HG02870 (cell line): ENCODE data around the gene SLCO2A1.

Experiments used
- ATAC-seq: cut with Tn5 transposase; IDR thresholded peaks from one replicate; pipeline ENCODE4 v1.9.1; 2021; ENCODE audit warnings: mild to moderate bottlenecking, moderate library complexity; ENCODE audit not compliant: unreplicated experiment

SLCO2A1 gene

DNA sequence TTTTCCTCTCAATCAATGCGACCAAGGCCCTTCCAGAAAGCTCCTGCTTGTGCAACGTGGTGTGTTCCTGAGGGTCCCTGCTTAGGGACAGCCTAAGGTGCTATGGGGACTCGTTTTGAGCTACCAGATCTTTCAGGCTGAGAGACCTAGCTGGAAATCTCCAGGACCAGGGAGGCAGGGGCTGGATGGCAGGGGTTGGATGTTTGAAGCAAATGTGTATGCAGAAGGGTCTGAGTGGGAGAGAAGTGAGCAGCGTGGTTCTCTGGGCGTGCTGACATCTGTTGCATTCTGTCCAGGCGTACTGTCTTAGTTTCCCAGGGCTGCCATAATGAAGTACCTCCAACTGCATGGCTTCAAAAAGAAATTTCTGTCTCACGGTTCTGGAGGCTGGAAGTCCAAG is 31.7 kb upstream of the SLCO2A1 start:
- ATAC-seq, result no peak

DNA sequence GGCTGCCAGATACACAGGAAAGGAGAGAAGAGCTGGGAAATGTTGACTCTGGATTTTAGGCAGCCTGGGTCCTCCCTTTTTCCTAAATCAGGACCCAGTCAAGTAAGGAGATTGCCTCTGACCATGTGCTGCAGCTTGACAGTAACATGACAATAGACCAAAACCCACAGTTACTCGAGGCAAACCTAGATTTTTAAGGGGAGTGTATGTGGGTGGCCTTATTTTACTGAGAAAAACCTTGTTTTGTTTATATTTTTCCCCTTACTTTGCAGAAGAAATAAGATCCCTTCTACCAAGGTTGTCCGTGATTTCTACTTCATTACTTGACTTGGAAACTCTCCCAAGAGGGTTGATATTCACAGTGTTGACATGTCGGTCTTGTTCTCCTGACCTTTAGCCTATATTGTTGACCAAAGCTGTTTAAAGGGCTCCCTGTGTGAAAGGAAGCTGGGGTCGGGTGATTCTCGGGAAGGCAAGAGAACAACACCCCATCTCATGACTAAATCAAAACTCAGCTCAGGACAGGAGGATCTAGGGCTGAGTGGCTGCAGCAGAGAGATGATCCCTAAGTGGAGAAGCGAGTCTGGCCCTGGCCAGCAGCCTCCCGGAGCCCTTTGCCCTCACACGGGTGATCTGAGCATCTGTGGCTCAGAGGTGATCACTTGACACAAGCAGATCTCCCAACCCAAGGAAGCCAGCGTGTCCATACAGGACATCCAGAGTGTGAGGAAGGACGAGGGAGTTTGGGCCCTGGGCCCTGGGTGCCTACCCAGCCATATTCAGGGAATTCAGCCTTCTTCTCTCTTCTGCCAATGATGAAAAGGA is 31.0 kb upstream of the SLCO2A1 start:
- no peak for ATAC-seq

DNA sequence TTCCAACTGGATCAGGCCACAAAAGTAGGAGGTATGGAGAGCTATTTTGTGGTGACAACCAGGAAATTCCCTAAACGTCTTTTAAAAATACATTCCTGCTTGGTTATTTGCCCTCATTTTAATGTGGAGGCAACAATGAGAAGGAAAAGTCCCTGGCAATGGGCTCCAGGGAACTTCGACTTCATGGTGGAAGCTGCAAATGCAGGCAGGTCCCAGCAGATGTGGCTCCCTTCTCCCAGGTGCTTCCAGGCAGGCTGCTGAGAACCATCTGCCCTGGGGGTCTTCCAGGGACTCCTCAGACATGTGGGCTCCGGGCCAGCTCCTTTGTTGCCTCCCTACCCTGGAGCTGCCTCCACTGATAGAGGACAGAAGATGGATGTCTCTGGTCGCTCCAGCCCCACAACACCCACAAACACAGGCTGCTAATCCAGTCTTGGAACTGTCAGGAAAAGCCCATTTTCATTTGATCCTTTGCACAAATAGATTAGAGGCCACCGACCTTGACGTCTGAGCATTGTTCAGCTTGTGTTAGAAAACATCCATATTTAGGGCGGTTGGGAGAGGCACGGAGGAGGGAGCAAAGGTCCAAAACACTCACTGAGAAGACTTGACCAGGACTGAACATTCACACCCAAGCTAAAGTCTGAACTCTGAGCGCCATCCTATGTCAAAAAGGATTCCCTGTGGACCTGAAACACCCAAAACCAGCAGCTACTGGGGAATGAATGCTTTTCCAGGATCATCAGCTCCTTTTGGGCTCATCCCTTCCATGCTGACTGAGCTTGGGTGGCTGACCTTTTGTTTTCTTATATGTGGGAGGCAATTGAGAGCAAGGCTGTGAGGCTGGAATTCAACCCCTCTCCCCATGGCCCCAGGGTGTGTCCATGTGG is 30.2 kb upstream of the SLCO2A1 start:
- no peak for ATAC-seq

DNA sequence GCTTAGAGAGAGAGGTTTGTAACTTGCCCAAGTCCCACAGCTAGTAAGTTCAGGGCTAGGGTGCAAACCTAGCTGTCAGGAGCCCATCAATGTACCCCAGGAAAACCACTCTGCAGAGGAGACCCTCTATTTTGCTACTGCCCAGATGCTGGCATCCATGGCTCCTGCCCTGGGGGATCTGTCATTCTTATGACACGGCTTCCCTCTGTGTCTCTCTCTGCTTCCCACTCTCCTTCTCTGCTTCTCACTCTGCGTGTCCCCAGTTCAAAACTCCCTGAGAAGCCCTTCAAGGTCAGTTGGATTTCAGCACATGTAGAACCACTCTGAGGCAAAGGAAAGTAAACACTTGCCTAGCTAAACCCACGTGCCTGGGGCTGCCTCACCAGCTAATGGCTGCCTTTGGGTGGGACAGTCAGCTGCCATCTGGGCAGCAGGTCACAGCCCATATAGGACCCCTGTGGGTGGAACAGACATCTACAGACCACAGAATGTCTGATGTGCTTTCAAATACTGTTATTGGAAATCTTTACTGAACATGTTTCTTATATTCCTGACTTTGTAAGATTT is 29.4 kb upstream of the SLCO2A1 start:
- no peak for ATAC-seq

DNA sequence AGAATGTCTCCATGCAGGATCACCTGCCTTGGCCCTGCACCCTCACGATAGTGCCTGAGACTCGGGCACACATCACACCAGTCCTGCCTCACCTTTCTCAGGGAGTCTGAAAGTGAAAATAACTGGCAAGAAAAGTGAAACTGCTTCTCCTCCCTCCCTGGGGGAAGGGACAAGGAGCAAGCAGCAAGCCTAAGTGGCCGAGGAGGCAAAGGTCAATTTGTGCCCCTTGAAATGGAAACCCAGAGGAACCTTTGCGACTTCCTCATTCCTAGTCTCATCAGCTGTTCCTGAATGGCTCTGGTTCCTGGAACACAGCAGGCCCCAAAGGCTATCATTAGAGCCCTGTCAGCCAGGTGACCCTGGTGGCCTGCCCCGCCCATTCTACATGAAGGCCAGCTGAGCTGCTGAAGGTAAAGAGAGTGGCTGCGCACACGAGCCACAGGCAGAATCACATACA is 28.0 kb upstream of the SLCO2A1 start:
- no peak for ATAC-seq

DNA sequence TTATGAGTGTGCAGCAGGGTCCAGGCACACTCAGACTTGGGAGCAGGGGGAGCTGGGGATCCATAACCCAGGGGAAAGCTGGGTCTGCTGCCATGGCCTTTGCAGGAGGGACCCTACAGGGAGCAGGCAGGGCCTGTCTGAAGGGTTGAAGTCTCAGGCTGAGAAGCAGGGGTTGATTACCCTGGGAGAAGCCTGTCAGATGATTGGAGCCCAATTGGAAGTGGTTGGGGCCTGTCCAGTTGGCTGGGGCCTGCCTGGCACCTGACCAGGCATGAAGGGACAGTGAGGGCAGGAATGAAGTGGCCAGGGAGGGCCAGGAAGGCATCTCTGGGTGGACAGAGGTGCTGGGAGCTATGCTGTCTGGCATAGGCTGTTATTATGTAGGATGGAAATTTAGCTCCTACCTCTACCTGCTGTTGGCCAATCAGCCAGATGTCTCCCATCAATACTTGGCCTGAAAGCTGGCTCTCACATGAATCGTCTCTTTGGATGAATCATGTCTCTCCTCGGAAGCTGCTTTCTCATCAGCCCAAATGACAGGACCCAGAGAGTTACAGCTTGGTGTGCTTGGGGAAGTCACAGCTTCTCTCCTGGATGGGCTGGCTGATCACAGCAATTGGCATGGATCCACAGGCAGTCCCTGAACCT is 27.4 kb upstream of the SLCO2A1 start:
- no peak for ATAC-seq

DNA sequence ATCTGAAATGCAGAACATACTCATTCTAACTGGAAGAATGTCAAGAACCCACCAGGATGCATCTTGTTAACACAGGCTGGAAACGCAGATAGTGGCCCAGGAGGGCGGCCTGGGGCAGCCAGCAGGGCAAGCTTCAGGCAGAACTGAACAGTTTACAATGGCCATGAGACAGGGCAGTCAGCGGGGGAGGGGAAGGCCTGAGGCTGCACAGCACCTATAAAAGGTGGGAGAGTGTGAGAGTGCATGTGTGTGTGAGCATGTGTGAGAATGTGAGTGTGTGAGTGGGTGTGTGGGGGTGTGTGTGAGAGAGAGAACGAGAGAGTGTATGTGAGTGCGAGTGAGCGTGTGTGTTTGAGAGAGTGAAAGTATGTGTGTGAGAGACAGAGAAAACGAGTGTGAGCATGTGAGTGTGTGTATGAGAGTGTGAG is 26.8 kb upstream of the SLCO2A1 start:
- ATAC-seq, result no peak

DNA sequence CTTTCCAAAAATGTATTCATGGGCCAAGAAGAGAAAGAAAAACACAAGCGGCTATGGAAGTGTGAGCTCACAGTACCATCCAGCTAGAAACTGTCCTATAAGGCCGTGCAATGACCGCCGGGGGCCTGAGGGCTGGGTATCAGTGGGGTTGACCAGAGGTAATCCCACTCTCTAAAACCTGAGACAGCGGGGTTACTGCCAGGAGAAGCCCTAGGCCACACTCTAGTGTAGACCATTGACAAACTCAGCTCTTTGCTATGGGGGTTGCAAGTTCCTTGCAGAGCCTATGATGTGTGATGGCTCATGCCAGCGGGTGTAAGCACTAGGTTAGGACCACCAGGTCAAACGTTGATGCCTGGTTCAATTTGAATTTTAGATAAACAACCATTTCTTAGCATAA is 25.9 kb upstream of the SLCO2A1 start:
- ATAC-seq, result no peak

DNA sequence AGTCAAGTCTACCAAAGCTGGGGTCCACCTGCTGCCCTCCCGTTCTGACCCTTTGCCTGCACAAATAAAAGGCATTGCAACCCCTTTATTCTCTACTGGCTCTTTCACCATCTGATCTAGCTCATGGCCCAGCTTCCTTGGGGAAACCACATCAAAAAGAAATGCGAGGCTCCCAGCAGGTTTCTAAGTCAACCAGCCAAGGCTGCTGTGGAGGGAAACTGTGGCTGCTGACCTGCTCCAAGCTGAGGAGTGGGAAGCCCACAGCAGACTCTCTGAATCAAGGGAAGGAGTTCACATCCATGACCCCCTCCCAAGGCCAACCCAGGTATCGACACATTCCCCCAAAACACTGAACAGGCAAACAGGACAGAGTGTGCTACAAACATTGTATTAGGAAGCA is 25.2 kb upstream of the SLCO2A1 start:
- ATAC-seq, result no peak

DNA sequence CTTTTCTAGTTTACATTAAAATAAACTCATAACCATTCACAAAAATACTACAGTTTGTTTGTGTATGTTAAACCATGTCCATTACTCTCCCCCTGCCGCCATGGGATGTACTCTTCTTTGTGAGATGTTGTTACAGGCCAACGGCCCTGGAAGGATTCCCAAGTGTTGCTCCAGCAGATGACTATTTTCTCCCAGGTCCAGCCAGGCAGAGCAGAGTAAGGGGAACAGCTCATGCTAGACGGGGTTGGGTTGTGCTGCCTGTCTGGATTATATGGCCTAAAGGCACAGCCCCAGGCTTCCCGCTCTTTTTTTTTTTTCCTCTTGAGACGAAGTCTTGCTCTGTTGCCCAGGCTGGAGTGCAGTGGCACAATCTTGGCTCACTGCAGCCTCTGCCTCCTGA is 24.5 kb upstream of the SLCO2A1 start:
- ATAC-seq, result no peak

DNA sequence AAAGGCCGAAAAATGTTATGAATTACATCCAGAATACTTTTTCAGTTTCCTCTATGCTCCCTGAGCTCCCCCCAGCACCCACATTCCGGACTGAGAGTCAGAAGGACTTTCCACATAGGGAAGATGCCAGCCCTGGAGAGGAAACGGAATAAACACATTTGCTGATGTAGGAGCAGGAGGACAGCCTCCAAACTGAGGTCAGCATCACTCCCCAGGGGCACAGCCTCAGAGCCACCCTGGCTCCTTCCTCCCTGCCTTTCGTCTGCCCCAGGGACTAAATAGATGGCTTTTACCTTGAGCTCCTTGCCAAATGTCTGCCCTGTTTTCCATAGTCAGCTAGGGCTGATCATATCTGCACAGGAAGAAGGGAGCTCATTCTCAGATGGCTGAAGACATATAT is 22.6 kb upstream of the SLCO2A1 start:
- ATAC-seq, result no peak

DNA sequence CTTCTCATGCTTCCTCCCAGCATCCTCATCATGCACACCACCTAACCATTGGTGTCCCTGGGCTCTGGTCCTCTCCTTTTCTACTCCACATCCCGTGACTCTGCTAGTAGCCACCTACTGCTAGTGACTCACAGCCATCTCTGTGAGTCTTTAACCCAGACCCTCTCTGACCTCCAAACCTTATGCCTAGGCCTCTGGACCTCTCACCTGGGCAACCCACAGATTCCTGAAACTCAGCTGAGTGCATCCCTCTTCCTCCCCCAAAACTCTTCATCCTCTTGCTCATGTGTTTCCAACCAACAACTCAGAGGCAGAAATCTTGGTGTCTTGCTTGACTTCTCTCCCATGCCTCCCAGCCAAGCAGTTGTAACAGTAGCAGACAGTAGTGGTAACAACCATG is 20.0 kb upstream of the SLCO2A1 start:
- no peak for ATAC-seq

DNA sequence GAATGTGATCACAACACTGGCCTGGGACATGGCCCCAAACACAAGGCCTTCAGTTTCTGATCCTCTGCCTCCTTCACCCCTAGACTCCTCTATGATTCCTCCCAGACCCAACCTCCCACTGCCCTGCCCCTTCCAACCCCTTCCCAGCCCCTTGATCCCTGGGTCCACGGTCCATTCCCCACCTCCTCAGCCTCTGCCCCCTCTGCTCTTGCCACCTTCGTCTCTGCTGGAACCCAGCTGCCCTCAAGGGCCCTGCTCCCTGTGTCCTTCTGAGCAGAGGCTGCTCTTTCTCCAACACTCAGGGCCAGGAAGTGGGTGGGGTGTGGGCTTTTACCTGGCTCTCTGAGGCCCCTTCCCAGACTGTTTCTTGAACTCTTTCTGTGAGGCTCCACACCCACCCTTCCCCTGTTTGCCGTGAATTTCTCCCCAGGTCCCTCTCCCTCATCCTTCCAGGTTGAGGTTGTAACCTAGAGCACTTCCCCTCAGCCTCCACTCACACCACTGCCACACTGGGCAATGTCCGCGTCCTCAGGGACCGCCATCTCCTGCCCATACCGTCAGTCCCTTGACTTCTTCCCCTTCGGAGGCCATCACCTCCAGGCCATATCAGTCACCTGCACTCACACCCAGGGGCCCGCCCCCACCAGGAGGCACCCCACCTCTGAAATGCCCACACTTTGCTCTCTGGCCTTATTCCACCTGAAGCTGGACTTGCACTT is 18.7 kb upstream of the SLCO2A1 start:
- no peak for ATAC-seq

DNA sequence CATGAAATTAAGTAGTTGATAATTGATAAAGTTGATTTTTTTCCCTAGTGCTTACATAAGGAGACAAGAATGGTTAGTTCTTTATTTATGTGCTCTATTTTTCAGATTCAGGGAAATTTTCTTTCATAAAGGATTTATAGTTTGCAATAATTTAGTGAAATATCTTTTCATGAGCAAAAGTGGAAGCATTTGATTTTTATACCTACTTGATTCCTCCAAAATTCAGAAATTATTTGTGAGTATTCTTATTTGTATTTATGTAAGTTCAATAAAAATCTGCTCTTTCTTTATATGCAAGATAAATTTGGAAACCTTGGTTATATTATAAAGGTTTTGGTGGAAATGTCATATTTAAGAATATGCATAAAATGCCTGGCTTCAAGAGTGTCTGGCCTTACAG is 14.7 kb upstream of the SLCO2A1 start:
- no peak for ATAC-seq

DNA sequence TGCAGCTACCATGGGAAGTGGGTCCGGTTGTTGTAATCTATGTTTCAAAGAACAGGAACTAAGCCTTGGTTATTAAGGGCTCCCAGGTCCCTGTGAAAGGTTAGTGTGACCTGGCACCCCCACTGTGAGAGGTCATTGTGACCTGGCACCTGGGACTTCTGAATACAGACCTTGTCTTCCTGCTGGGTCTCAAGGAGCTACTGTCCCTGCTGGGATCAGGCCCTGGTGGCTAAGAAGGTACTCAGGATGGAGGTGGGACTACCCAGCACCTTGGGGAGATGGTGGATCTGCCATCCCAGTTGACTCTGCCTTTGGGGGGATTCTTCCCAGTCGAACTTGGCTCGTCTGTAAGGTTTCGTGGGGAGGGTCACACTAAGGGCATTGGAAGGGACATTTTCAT is 10.3 kb upstream of the SLCO2A1 start:
- no peak for ATAC-seq

DNA sequence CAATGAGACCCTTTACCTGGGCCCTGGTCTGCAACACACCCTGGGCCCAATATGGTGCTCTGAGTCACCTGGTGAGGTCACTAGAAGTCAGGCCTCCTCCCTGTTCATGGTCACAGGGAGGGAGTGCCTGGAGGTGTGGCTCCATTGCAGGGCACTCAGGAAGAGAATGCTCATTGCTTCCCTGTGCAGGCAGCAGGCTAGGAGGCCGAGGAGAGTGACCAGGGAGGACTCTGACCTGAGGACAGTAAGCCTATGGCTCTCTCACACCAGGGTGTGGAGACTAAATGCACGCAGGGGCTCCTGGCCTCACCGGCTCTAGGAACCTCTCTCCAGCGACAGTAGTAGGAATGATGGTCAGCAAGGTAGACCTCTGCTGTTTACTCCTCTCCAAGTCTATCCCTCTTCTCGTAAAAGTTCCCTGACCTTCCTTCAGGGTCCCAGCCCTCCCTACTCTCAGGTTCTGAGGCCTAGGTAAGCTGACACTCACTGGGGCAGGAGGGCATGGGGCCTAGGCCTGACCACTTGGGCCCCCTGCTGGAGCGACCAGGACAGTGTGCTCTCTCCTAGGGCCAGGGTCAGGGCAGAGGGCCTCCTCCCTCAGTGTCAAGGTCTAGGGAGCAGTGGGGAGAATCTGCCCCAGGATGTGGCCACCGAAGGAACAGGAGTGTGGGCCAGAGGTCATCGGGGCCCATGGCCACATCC is 9.6 kb upstream of the SLCO2A1 start:
- no peak for ATAC-seq

DNA sequence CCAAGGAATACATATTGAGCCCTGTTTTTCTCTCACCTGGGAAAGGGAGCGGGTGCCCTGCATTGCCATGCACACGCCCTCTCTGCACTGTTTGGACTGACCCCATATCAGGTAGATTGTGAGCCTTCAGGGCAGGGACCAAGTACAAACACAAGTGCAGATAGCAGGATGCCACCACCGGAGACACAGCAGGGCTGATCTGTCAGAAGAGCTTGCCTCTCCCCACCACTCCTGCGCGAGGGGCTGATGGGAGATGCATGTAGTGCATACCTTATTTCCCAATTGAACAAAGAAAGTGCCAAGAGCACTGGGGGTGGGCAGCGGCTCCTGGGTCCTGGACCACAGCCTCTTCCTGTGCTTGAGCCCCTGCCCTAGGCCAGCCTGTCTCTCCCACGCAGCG is 9.0 kb upstream of the SLCO2A1 start:
- ATAC-seq, result no peak

DNA sequence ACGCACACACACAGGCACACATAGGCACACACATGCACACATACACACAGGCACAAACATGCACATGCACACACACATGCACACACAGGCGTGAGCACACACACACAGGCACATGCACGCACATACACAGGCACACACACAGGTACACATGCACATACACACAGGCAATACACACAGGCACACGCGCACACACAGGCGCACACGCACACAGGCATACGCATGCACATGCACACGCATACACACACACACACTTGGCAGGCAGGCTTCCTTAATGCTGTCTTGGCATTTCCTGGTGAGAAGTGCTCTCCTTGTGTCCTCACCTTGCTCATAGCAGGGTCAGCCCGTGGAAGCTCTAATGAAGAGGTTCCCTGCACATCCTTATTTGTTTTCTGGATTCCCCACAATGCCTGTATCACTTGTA is 8.4 kb upstream of the SLCO2A1 start:
- no peak for ATAC-seq

DNA sequence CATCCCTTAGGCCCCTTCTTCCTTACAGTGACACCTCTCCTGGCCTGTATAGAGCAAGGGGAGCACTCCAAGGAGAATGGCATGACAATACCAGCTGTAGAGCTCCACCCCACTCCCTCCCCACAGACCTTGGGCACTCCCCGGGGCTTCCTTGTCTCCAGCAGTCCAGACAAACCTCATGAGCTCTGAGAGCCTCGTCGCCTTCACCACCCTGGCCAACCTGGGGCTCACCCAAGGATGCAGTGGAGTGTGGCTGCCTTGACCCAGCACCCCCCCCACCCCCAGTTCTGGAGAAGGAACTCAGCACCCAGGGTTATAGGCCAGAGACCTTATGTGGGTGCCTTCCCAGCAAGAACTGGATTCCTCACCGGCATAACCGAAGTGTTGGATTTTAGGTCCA is 7.4 kb upstream of the SLCO2A1 start:
- ATAC-seq, result no peak

DNA sequence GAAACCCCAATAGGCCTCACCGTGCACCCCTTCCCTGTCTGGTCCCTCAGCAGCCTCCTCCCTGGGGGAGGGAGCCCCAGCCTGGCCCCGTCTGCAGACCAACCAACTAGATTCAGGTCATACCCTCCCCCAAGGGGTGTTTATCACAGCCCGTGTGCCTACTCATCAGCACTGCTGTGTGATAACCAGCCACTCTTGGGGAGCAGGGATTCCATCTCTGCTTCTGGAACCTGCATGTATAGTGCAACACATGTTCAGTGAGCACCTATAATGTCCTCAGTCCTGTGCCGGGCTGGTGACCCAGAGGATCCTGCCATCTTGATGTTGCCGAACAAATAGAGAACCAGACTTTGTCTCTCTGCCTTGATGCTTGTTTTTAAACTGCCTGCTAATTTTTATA is 6.6 kb upstream of the SLCO2A1 start:
- no peak for ATAC-seq
